SH-SY5Y (cell line): ENCODE measurements around the gene L2HGDH.

Experiments
- GATA2 ChIP-seq: IDR thresholded peaks from 2 replicates; pipeline ENCODE4 v1.6.1; 2011; ENCODE audit warnings: mild to moderate bottlenecking, low read depth, low read length
- GATA3 ChIP-seq: IDR thresholded peaks from 2 replicates; pipeline ENCODE4 v1.6.1; 2011; ENCODE audit warnings: low read depth, mild to moderate bottlenecking, low read length, moderate library complexity

DNA sequence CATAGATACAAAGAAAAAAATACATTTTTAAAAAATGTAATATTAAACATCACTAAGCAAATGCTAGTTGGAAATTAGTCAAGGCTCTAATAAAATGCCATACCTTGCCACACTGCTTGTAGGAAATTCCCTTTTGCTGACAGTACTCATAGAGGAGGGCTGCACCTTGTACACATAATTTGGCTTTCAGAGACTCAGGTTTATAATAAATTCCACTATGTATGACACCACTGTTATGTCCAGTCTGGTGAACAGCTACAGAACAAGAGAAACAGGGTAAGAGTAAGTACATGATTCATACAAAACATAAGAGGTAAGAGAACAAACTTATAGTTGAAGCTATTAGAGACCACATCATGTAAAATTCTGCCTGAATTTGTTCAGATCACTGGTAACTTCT, 10.1 kb downstream of the L2HGDH start:
- no peak for TF ChIP-seq GATA2
- no peak for TF ChIP-seq GATA3
